A673 (cell line): ENCODE data around the gene BEND6.

Experiments used
- CTCF ChIP-seq: fragments of 300-800, 200-600 bp; sonication (generic); conservative IDR thresholded peaks from 2 replicates; pipeline ENCODE4 v1.5.1; 2017; ENCODE audit warnings: low read depth, mild to moderate bottlenecking, antibody characterized with exemption, low read length, moderate library complexity, mixed read lengths
- EZH2 ChIP-seq: fragments of 200-600 bp; sonication (generic); IDR thresholded peaks from 2 replicates; pipeline ENCODE4 v1.6.1; 2017; ENCODE audit warnings: borderline replicate concordance, low read depth, mild to moderate bottlenecking, mixed read lengths, antibody characterized with exemption, low read length; ENCODE audit not compliant: poor library complexity, severe bottlenecking

- TF ChIP-seq CTCF (no peak), EZH2 (no peak)
Observed at GRCh38 chr6:57017841-57018240, 62.9 kb downstream of the BEND6 start.
